Cardiac fibroblast (primary cell): ENCODE measurements around the gene EVX2.

Source experiments
- DNase-seq, 2 donors: peaks; one replicate each; pipeline versions ENCODE4 v3.0.0 to v3.0.0-alpha.2; 2010; ENCODE audit warnings: low read depth in 2 of 2
- H3K4me3 ChIP-seq, 2 donors: replicated peaks in 1 of 2; 1 replicate in 1 of 2; 2 replicates in 1 of 2; pipeline ENCODE4 v1.5.1; 2011; ENCODE audit warnings: low read depth in 2 of 2, low read length in 2 of 2, mild to moderate bottlenecking in 2 of 2, moderate library complexity in 1 of 2
- TF ChIP-seq, protein P1 (sequence below): IDR thresholded peaks from one replicate; pipeline ENCODE4 v1.5.1; 2011; ENCODE audit warnings: low read depth, mild to moderate bottlenecking, low read length, inconsistent platforms

EVX2 gene

DNA sequence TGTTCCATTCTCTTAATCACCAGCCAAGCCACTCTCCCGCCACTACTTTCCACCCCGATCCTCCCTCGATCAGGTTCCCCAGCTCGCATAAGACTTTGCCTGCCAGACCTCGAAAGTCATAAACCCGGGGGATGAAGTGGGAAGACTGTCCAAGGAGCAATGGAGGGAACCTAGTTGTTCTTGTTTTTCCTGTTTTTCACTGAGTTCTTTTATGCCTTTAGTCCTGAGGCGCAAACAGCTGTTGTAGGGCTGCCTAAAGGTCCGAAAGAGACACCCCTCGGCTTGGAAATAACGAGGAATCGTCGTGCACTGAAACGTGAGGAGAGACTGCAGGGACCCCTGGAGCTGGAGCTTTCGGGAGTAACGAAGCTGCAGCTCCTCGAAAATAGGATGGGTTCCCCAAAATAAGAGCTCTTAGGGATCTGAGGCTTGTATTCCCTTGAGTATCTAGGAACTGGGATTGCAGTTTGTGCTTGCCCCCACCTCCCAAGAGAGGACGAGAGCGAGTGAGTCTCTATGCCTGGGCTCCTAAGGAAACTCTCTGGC is 14.1 kb upstream of the EVX2 start:
- no peak for DNase-seq
- TF ChIP-seq, protein P1, sequence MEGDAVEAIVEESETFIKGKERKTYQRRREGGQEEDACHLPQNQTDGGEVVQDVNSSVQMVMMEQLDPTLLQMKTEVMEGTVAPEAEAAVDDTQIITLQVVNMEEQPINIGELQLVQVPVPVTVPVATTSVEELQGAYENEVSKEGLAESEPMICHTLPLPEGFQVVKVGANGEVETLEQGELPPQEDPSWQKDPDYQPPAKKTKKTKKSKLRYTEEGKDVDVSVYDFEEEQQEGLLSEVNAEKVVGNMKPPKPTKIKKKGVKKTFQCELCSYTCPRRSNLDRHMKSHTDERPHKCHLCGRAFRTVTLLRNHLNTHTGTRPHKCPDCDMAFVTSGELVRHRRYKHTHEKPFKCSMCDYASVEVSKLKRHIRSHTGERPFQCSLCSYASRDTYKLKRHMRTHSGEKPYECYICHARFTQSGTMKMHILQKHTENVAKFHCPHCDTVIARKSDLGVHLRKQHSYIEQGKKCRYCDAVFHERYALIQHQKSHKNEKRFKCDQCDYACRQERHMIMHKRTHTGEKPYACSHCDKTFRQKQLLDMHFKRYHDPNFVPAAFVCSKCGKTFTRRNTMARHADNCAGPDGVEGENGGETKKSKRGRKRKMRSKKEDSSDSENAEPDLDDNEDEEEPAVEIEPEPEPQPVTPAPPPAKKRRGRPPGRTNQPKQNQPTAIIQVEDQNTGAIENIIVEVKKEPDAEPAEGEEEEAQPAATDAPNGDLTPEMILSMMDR: no peak
- H3K4me3 ChIP-seq: no peak overlapping the region

DNA sequence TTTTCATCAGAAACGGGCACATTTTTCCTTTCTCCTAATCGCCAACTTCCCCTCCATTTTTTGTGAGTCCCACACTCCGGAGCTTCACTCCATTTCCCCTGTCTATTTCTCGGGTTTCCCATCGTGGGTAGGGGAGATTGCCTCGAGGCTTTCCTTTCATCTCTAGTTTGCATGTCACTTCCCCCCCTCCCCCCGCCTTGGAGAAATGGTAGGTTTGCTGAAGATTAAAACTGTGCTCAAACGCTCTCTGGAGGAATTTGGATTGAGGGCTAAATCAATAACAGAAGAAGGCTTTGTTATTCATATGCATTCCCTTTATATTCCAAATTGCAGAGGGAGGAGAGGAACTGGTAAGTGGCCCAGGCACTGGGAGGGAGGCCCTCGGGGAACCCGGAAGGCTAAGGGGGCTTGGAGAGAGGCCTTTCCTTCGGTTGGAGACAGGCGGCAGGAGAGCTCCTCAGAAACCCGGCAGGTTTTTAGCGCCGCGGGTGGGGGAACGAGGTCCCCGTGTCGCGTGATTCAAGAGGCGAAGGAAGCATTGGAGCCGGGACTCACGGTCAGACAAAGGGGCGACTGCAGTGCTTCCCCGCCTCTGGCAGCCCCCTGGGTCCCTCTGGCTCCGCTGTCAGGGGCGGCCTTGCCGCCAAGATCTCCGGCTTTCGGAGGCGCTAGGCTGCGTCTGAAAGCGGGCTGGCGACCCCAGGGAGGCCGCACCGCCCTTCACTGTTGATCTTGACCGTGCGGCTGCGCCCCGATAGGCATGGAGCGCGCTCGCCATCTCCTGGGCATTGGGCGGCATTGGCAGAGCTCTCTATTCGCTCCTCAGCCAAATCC is 13.4 kb upstream of the EVX2 start:
- peak; percentile 64 to 66 for DNase-seq
- peak overlapping the region; percentile 33 to 39 for H3K4me3 ChIP-seq

DNA sequence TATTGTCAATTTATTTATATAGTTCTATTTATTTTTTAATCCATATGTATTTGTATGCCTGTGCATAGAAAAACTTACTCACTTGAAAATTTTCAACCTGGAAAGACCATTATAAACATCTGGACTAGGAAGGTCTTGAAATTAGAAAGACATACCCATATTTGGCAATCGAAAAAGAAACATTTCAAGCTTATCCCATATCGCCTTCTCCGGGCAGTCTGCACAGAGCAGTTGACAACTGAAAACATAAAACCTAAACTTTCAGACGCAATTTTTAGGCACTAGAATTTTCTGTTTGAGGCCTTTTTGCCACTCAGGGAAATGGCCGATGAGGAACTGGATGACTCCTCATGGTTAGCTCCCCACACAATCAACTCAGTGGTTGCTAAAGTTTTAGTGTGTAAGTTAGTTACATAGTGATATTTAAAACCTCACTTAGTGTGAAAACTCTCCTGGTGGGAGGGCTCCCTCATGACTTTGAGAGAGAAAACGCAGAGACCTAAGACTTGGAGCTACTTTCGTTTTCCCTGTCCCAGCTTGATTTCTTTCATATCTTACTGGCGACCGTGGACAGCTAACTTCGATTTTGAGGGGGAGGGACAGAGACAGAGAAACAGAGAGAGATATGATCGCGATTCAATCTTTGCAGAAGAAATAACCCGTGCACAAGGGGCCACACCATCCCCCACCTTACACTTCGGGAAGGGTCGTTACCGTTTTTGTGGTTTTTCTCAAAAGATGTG is 12.7 kb upstream of the EVX2 start:
- TF ChIP-seq, protein P1: no peak
- peak overlapping the region in 1 of 2 donors; percentile 18 for H3K4me3 ChIP-seq

More for the DNA sequence above, 13.4 kb upstream of the EVX2 start:
- TF ChIP-seq, protein P1: peak; percentile 84

DNA sequence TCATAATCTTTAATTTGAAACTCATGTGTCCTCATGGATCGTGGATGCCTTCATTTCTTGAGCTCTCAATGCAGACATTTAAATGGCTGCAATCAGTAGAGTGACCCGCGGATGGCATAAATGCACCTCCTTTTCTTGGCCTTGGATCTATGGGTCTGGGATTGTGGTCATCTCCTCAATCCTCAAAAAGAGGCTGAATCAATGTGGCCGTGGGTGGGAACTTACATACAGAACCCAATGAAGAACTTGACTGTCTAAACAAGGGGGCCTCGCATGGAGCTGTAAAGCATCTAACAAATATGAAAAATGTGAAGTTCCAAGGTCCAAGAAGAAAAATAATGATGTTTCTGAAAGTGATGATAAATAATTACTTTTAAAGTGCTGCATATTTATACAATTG is 11.7 kb upstream of the EVX2 start:
- H3K4me3 ChIP-seq: no peak overlapping the region
- DNase-seq: no peak
- TF ChIP-seq, protein P1: no peak

More for the DNA sequence above, 12.7 kb upstream of the EVX2 start:
- DNase-seq: peak in 1 of 2 donors; percentile 19

DNA sequence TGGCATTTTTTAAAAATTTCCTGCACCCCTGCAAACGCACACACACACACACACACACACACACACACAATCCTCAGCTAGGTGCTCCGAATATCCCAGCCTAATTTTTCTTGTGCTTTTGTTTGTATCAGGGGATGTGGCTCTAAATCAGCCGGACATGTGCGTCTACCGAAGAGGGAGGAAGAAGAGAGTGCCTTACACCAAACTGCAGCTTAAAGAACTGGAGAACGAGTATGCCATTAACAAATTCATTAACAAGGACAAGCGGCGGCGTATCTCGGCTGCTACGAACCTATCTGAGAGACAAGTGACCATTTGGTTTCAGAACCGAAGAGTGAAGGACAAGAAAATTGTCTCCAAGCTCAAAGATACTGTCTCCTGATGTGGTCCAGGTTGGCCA is 10.6 kb upstream of the EVX2 start:
- no peak for DNase-seq
- H3K4me3 ChIP-seq: no peak overlapping the region
- TF ChIP-seq, protein P1: no peak

DNA sequence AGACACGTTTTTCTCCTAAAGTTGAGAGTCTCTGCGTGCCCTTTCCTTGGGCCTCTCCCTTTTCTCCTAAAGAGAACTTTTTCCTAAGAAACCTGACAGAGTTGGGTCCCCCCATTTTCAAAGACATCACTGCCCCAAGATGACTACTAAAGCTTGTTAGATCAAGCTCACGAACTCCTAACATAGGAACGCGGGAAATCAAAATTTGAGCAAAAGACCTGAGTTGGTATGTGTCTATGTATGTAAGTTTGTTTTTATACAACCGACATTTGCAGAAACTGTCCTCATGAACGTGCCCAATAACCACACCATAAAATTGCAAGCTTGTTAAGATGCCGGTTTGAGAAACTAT is 10.1 kb upstream of the EVX2 start:
- no peak overlapping the region for H3K4me3 ChIP-seq
- TF ChIP-seq, protein P1: no peak
- DNase-seq: no peak
